Measurements from ENCODE around the gene KIF6.

The KIF6 gene

GRCh38 chr6:39387785-39388184, 337.4 kb downstream of the KIF6 start:
- Histone ChIP-seq H3K9me3 (ENCODE audit: control insufficient read depth, low read length) (no peaks in the 10 kb centered on the region), H3K4me1 (ENCODE audit: control insufficient read depth, insufficient read depth, low read length, poor library complexity, severe bottlenecking) (no peaks in the 10 kb centered on the region), H3K27ac (ENCODE audit: low read depth, low read length, severe bottlenecking) (no peak overlapping the region), H3K4me3 (ENCODE audit: extremely low read depth, insufficient read depth, low read length, poor library complexity, severe bottlenecking) (no peak overlapping the region), H3K36me3 (ENCODE audit: control insufficient read depth, insufficient read depth, low read length) (no peaks in the 10 kb centered on the region)
- 85 to 100% methylated on average over 2 to 3 of the region's 3 CpGs for WGBS, 2 experiments (ENCODE audit: insufficient coverage in 2 of 2)

- no peaks in the 10 kb centered on the region for H3K4me1 ChIP-seq (ENCODE audit: control insufficient read depth, insufficient read depth, low read length, poor library complexity, severe bottlenecking)
- no peaks in the 10 kb centered on the region for H3K36me3 ChIP-seq (ENCODE audit: control insufficient read depth, insufficient read depth, low read length)
- H3K27ac ChIP-seq (ENCODE audit: low read depth, low read length, severe bottlenecking), result no peak overlapping the region
- WGBS, 2 experiments (ENCODE audit: insufficient coverage in 2 of 2), result 85 to 92% methylated on average over 3 of the region's 3 CpGs
- no peaks in the 10 kb centered on the region for H3K9me3 ChIP-seq (ENCODE audit: control insufficient read depth, low read length)
- no peak overlapping the region for H3K4me3 ChIP-seq (ENCODE audit: extremely low read depth, insufficient read depth, low read length, poor library complexity, severe bottlenecking)
These were observed 338.7 kb downstream of the KIF6 start for GRCh38 chr6:39386487-39386886.

- 80 to 100% methylated on average over 1 to 2 of the region's 5 CpGs for WGBS, 2 experiments (ENCODE audit: insufficient coverage in 2 of 2)
- no peaks in the 10 kb centered on the region for H3K4me1 ChIP-seq (ENCODE audit: control insufficient read depth, insufficient read depth, low read length, poor library complexity, severe bottlenecking)
- no peaks in the 10 kb centered on the region for H3K36me3 ChIP-seq (ENCODE audit: control insufficient read depth, insufficient read depth, low read length)
- H3K4me3 ChIP-seq (ENCODE audit: extremely low read depth, insufficient read depth, low read length, poor library complexity, severe bottlenecking), result no peak overlapping the region
- no peaks in the 10 kb centered on the region for H3K9me3 ChIP-seq (ENCODE audit: control insufficient read depth, low read length)
- H3K27ac ChIP-seq (ENCODE audit: low read depth, low read length, severe bottlenecking), result no peak overlapping the region
These were observed 343.6 kb downstream of the KIF6 start for GRCh38 chr6:39381550-39382140.

GRCh38 chr6:39380837-39381549, 344.2 kb downstream of the KIF6 start:
- Histone ChIP-seq H3K27ac (ENCODE audit: low read depth, low read length, severe bottlenecking) (no peak overlapping the region), H3K4me3 (ENCODE audit: extremely low read depth, insufficient read depth, low read length, poor library complexity, severe bottlenecking) (no peak overlapping the region), H3K4me1 (ENCODE audit: control insufficient read depth, insufficient read depth, low read length, poor library complexity, severe bottlenecking) (no peaks in the 10 kb centered on the region), H3K9me3 (ENCODE audit: control insufficient read depth, low read length) (no peaks in the 10 kb centered on the region), H3K36me3 (ENCODE audit: control insufficient read depth, insufficient read depth, low read length) (no peaks in the 10 kb centered on the region)
- WGBS, 2 experiments (ENCODE audit: insufficient coverage in 2 of 2), result 81 to 86% methylated on average over 1 to 4 of the region's 6 CpGs

- no peaks in the 10 kb centered on the region for H3K9me3 ChIP-seq (ENCODE audit: control insufficient read depth, low read length)
- H3K4me1 ChIP-seq (ENCODE audit: control insufficient read depth, insufficient read depth, low read length, poor library complexity, severe bottlenecking), result no peaks in the 10 kb centered on the region
- H3K4me3 ChIP-seq (ENCODE audit: extremely low read depth, insufficient read depth, low read length, poor library complexity, severe bottlenecking), result no peak overlapping the region
- 83 to 92% methylated on average over 3 to 5 of the region's 5 CpGs for WGBS, 2 experiments (ENCODE audit: insufficient coverage in 2 of 2)
- H3K27ac ChIP-seq (ENCODE audit: low read depth, low read length, severe bottlenecking), result no peak overlapping the region
- H3K36me3 ChIP-seq (ENCODE audit: control insufficient read depth, insufficient read depth, low read length), result no peaks in the 10 kb centered on the region
These were observed 346.2 kb downstream of the KIF6 start for GRCh38 chr6:39378960-39379425.

- H3K27ac ChIP-seq (ENCODE audit: low read depth, low read length, severe bottlenecking), result no peak overlapping the region
- H3K4me3 ChIP-seq (ENCODE audit: extremely low read depth, insufficient read depth, low read length, poor library complexity, severe bottlenecking), result no peak overlapping the region
- H3K4me1 ChIP-seq (ENCODE audit: control insufficient read depth, insufficient read depth, low read length, poor library complexity, severe bottlenecking), result no peaks in the 10 kb centered on the region
- WGBS, 2 experiments (ENCODE audit: insufficient coverage in 2 of 2), result 80 to 84% methylated on average over 9 of the region's 10 CpGs
- H3K9me3 ChIP-seq (ENCODE audit: control insufficient read depth, low read length), result no peaks in the 10 kb centered on the region
- H3K36me3 ChIP-seq (ENCODE audit: control insufficient read depth, insufficient read depth, low read length), result no peaks in the 10 kb centered on the region
These were observed 346.8 kb downstream of the KIF6 start for GRCh38 chr6:39378175-39378959.

- Histone ChIP-seq H3K36me3 (ENCODE audit: control insufficient read depth, insufficient read depth, low read length) (no peaks in the 10 kb centered on the region), H3K9me3 (ENCODE audit: control insufficient read depth, low read length) (no peaks in the 10 kb centered on the region)
- WGBS, 2 experiments (ENCODE audit: insufficient coverage in 2 of 2), result 3 to 6% methylated on average over 4 to 5 of the region's 6 CpGs
These were observed 347.7 kb downstream of the KIF6 start for GRCh38 chr6:39377539-39377950.

GRCh38 chr6:39375405-39375804, 349.8 kb downstream of the KIF6 start:
- H3K27ac ChIP-seq (ENCODE audit: low read depth, low read length, severe bottlenecking), result no peak overlapping the region
- no peaks in the 10 kb centered on the region for H3K36me3 ChIP-seq (ENCODE audit: control insufficient read depth, insufficient read depth, low read length)
- 65 to 82% methylated on average over 2 to 3 of the region's 3 CpGs for WGBS, 2 experiments (ENCODE audit: insufficient coverage in 2 of 2)
- H3K9me3 ChIP-seq (ENCODE audit: control insufficient read depth, low read length), result no peaks in the 10 kb centered on the region
- no peaks in the 10 kb centered on the region for H3K4me1 ChIP-seq (ENCODE audit: control insufficient read depth, insufficient read depth, low read length, poor library complexity, severe bottlenecking)
- no peak overlapping the region for H3K4me3 ChIP-seq (ENCODE audit: extremely low read depth, insufficient read depth, low read length, poor library complexity, severe bottlenecking)

More at GRCh38 chr6:39377539-39377950, 347.7 kb downstream of the KIF6 start:
- Histone ChIP-seq H3K4me3 (ENCODE audit: extremely low read depth, insufficient read depth, low read length, poor library complexity, severe bottlenecking) (no peak overlapping the region), H3K4me1 (ENCODE audit: control insufficient read depth, insufficient read depth, low read length, poor library complexity, severe bottlenecking) (no peaks in the 10 kb centered on the region), H3K27ac (ENCODE audit: low read depth, low read length, severe bottlenecking) (no peak overlapping the region)

GRCh38 chr6:39370390-39370789, 354.8 kb downstream of the KIF6 start:
- Histone ChIP-seq H3K4me3 (ENCODE audit: extremely low read depth, insufficient read depth, low read length, poor library complexity, severe bottlenecking) (no peak overlapping the region), H3K36me3 (ENCODE audit: control insufficient read depth, insufficient read depth, low read length) (no peaks in the 10 kb centered on the region), H3K27ac (ENCODE audit: low read depth, low read length, severe bottlenecking) (no peak overlapping the region), H3K9me3 (ENCODE audit: control insufficient read depth, low read length) (no peaks in the 10 kb centered on the region), H3K4me1 (ENCODE audit: control insufficient read depth, insufficient read depth, low read length, poor library complexity, severe bottlenecking) (peaks cover 17% of the 10 kb centered on the region)
- no CpG with 5 or more reads among the region's 3 CpGs for WGBS, 2 experiments (ENCODE audit: insufficient coverage in 2 of 2)

GRCh38 chr6:39369987-39370386, 355.2 kb downstream of the KIF6 start:
- WGBS, 2 experiments (ENCODE audit: insufficient coverage in 2 of 2), result 82% methylated on average over 1 of the region's 1 CpG; no CpG with 5 or more reads in 1 of the 2 experiments
- peaks cover 20% of the 10 kb centered on the region for H3K4me1 ChIP-seq (ENCODE audit: control insufficient read depth, insufficient read depth, low read length, poor library complexity, severe bottlenecking)

More at GRCh38 chr6:39369987-39370386, 355.2 kb downstream of the KIF6 start:
- Histone ChIP-seq H3K4me3 (ENCODE audit: extremely low read depth, insufficient read depth, low read length, poor library complexity, severe bottlenecking) (no peak overlapping the region), H3K27ac (ENCODE audit: low read depth, low read length, severe bottlenecking) (no peak overlapping the region), H3K9me3 (ENCODE audit: control insufficient read depth, low read length) (no peaks in the 10 kb centered on the region), H3K36me3 (ENCODE audit: control insufficient read depth, insufficient read depth, low read length) (no peaks in the 10 kb centered on the region)

Measured in mesodermal cell (in vitro differentiated cells).